Mucosa of descending colon (tissue), 3 donors: ENCODE data around the gene RING1. TPM values are rescaled to one million over a fixed set of nuclear protein-coding genes. Genes with fewer than 3 reads are reported as not detected.

Experiments
- ATAC-seq: fragments of 200-7000 bp; cut with Tn5 transposase; one replicate; pipeline ENCODE4 v1.9.1; 2020; ENCODE audit warnings: mild to moderate bottlenecking, moderate library complexity
- DNase-seq, 3 donors: peaks; one replicate each; pipeline ENCODE4 v3.0.0-alpha.2; 2020
- H3K36me3 ChIP-seq: fragments of 200-600 bp; one replicate; pipeline ENCODE4 v1.8.0; 2021; ENCODE audit warnings: low read depth, mild to moderate bottlenecking
- H3K4me1 ChIP-seq: fragments of 200-600 bp; one replicate; pipeline ENCODE4 v1.8.0; 2021; ENCODE audit warnings: low read depth, mild to moderate bottlenecking
- H3K4me3 ChIP-seq: fragments of 200-600 bp; one replicate; pipeline ENCODE4 v1.8.0; 2021; ENCODE audit warnings: mild to moderate bottlenecking
- H3K9me3 ChIP-seq: fragments of 200-600 bp; one replicate; pipeline ENCODE4 v1.8.0; 2021; ENCODE audit warnings: mild to moderate bottlenecking
- CTCF ChIP-seq: fragments of 200-600 bp; IDR thresholded peaks from one replicate; pipeline ENCODE4 v1.8.0; 2022; ENCODE audit warnings: antibody characterized with exemption, mild to moderate bottlenecking
- intact Hi-C, 2 donors: fragments of 100-400 bp; cut with DNase I in 1 of 2; cut with micrococcal nuclease in 1 of 2; formaldehyde crosslinking; loops; one replicate each; pipeline versions ENCODE4 v1.11.0 to v1.11.1; 2022; cut with DNase I, micrococcal nuclease
- total RNA-seq, 3 donors: library from RNA; stranded (reverse); fragmentation: NEBNext Ultra II Directional in 2 of 3; extraction: Animal tissue kit (Norgen Biotek cat#: 25700) in 2 of 3; gene quantifications; one replicate each; pipeline versions ENCODE4 v1.2.1 to v1.2.4, GENCODE V29; 2021 to 2023
- donor health status: DM: no; HTN: no; CAD: no; lungs with moderate emphysema.
- donor health status: DM: no; HTN: no; CAD: no.
- donor health status: DM: no; HTN: yes; CAD: no.

Gene RING1
- total RNA-seq, 3 donors from 2014 or later = 28.4 to 45.1 (median 30.3) TPM

- no peak for TF ChIP-seq CTCF
- Histone ChIP-seq H3K36me3 (no peaks in the 10 kb centered on the region), H3K4me1 (peaks cover 19% of the 10 kb centered on the region), H3K9me3 (no peaks in the 10 kb centered on the region), H3K4me3 (no peak overlapping the region)
- ATAC-seq (no peak), DNase-seq (no peak)
- intact Hi-C loops = no loop called here
Observed at GRCh38 chr6:33211136-33211535, 2.8 kb downstream of the RING1 start.

- Histone ChIP-seq H3K9me3 (no peaks in the 10 kb centered on the region), H3K4me1 (peaks cover 19% of the 10 kb centered on the region), H3K36me3 (no peaks in the 10 kb centered on the region), H3K4me3 (no peak overlapping the region)
- intact Hi-C loops = no loop called here
- no peak for TF ChIP-seq CTCF
- DNase-seq = no peak
- no peak for ATAC-seq
Observed at GRCh38 chr6:33211666-33212422, 3.5 kb downstream of the RING1 start.

DNA sequence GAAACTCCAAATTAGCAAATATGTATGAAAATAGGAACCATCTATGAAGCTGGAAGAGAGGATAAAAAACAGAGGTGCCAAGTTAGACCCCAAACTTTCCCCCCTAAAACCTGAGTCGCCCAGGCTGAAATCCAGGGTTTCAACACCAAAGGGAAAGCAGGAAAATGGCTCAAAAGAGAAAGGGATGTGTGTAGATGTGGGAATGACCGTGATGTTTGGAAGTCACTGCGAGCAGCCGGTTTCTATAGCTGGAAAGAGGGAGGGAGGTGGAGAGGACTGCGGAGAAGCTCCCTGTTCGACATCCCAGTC lies 4.5 kb downstream of the RING1 start:
- Histone ChIP-seq H3K36me3 (no peaks in the 10 kb centered on the region), H3K9me3 (no peaks in the 10 kb centered on the region), H3K4me1 (peaks cover 15% of the 10 kb centered on the region), H3K4me3 (no peak overlapping the region)
- DNase-seq = no peak
- intact Hi-C loops = no loop called here
- TF ChIP-seq CTCF = no peak
- no peak for ATAC-seq

GRCh38 chr6:33213166-33213988 lies 5.1 kb downstream of the RING1 start:
- intact Hi-C loops = no loop called here
- DNase-seq = peak in 1 of 3 donors; percentile 55

DNA sequence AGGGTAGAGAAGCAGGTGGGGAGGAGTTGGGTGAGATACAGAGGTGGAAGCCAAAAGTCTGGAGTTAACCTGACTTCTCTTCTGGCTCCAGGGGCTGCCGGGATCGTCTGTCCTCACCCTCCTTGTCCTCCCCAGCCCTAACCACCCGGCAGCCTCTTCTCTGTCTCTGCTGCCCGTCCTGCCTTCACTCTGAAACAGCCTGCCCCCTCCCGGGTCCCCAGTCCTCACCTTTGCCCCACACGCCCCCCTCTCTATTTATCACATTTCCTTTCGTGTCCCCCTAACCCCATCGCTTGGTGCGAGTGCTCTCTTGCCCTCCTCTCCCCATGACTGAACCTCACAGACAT lies 5.7 kb downstream of the RING1 start:
- TF ChIP-seq CTCF = no peak
- no peak for DNase-seq
- no peaks in the 10 kb centered on the region for H3K36me3 ChIP-seq
- H3K4me3 ChIP-seq = no peak overlapping the region
- no peak for ATAC-seq
- H3K9me3 ChIP-seq = no peaks in the 10 kb centered on the region
- H3K4me1 ChIP-seq = peaks cover 12% of the 10 kb centered on the region
- intact Hi-C loops = no loop called here

More at GRCh38 chr6:33213166-33213988, 5.1 kb downstream of the RING1 start:
- Histone ChIP-seq H3K36me3 (no peaks in the 10 kb centered on the region), H3K9me3 (no peaks in the 10 kb centered on the region), H3K4me3 (no peak overlapping the region), H3K4me1 (peaks cover 15% of the 10 kb centered on the region)
- no peak for TF ChIP-seq CTCF
- peak; percentile 36 for ATAC-seq
